HL-60/S4 (cell line): ENCODE data around the gene NUP93.

Experiments used
- in situ Hi-C: fragments of 300-500 bp; cut with MboI; formaldehyde crosslinking; loops from 2 replicates; pipeline ENCODE4 v1.14.3; 2022; ENCODE audit warnings: low sequenced_read_pairs

NUP93 gene

DNA sequence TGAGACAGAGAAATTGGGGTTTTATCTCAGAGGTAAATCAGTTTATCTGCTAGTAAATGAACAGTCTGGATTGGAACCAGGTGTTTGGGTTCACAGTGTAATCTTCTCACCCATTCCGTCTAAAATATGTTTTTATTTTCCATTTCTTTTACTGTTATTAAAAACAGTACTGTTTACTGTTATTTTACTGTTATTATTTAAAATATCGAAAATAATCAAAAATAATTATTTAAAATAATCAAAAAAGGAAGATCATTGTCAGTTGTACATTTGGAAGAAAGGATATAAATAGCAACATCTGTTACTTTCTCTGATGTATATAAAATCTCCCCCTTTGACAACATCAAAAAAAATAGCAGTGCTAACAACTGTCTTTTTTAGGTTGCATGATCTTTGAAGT lies 11.5 kb downstream of the NUP93 start:
- in situ Hi-C loops = no loop called here

DNA sequence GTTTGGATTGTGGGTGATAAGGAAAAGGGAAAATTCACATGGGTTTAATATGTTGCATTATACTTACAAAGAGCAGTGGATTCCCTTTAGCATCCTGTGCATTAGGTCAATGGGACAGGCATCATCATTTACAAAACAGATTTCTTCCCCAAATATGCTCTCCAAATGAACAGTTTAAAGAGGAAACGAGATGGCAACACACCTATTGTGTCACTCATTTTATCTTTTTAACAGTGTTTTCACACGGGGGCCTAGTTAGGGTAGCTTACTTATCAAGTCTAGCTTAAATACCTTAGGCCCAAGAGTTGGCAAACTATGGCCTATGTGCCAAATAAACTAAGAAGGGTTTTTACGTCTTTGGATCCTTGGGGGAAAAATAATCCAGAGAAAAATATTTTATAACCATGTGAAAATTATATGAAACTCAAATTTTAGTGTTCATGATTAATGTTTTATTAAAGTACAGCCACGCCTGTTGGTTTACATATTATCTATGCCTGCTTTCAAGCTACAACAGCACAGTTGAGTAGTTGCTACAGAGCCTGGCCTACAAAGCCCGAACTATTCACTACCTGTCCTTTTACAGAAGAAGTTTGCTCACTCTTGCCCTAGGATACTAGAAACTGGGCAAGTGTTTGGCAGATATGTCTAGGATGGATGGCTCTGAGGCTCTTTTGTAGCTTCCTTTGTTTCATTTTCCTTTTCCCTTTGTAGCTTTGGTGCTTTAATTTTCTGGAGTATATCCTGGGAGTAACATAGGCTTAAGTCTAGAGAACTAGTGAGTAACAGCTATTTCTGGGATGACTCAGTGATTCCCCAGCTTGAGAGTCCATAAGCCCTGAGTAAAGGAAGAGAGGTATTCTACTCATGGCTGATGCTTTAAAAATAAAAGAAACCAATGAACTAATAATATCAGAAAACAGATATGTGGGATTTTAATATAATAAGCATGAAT lies 12.4 kb downstream of the NUP93 start:
- in situ Hi-C loops = no loop called here

DNA sequence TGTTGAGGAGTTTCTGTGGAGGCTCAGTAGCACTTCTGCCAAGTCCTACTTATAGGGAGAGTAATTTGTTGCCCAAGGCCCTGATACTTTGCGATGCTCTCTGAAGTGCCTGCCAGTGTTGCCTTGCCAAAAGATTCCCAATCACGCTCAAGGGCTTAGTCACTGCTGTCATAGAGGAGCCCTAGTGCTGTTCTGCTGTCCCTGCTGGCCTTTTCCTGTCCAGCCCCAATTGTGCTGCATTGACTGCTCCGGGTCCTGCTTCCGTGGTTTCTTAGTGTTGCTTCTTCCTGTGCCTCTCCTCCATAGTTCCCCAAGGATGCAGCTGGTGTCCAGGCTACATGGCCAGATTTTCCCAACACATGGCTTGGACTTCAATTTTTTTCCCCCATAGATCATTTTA lies 13.9 kb downstream of the NUP93 start:
- in situ Hi-C loops = no loop called here

DNA sequence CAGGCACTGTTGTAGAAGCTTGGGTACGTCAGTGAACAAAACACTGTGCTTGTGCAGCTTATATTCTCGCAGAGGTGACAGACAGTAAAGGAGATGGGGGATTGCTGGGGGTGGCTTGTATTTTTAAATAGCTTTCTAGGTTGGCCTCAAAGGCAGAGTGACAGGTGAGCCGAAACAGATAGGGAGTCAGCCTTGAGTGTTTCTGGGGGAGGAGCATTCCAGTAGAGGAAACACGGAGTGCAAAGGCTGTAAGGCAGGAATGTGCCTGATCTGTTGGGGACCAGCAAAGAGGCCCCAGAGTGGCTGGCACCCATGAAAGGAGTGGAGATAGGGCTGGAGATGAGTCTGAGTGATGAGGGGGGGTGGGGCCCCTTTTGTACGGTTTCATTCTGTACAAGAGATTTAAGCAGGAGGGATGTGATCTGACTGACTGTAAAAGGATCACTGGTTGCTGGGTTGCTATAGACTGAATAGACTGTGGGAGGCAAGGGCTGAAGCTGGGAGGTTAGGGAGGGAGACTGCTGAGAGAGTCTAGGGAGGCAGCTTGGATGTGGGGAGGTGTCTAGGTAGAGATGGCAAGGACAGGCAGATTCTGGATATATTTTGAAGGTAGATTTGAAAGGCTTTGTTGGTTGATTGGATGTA lies 15.2 kb downstream of the NUP93 start:
- in situ Hi-C loops = no loop called here

DNA sequence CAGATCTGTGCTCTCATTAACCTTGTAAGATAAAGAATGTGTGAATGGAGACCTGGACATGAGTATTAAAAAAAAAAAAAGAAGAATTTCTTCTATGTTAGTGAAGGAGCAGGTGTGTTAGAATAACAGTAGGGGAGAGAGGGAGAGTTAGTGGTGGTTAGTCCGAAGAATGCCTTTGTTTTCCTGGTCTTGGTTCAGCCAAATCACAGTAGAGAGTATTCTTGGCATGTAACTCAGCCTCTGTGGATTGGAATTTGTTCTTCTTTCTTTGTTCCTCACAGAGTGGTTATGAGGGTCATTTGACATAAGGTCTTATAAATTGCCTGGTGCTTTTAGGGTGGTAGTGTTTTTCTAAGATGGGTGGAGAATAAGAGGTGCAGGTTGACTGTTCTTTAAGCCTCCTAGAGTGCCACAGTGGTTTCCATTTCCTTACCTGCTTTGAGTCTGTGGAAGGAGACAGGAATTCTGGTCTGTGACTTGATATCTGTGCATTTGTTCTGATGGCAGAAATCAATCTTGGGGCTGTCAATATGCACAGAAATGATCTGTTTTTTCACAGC lies 17.6 kb downstream of the NUP93 start:
- in situ Hi-C loops = no loop called here

DNA sequence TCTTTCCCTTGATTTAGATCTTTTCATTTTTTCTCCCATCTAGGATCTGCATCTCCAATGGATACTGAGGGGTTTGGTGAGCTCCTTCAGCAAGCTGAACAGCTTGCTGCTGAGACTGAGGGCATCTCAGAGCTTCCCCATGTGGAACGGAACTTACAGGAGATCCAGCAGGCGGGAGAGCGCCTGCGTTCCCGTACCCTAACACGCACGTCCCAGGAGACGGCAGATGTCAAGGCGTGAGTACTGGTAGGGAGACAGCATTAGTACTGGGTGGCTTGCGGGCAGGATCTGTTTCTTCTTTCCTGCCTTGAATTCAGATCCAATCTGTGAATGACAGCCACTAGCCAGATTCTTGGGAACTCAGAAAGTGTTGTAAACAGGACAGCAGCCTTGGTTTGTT lies 18.3 kb downstream of the NUP93 start:
- in situ Hi-C loops = no loop called here

DNA sequence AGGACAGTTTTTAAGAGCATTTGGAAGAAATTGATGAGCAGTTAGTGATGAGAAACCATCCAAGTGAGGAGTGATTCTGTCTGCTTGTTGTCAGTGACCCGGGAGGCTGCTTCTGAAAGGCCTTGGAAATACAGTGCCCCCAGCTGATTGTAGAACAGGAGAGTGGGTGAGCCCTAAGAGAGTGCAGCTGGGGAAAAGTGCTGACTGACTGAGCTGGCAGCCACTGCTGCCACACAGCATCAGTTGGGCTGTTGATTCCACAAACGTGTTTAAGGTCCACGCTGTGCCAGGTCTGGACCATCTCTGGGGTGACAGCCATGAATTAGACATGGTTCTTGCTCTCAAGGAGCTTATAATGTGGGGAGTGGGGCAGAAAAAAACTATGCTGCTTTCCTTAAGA lies 18.9 kb downstream of the NUP93 start:
- in situ Hi-C loops = no loop called here

DNA sequence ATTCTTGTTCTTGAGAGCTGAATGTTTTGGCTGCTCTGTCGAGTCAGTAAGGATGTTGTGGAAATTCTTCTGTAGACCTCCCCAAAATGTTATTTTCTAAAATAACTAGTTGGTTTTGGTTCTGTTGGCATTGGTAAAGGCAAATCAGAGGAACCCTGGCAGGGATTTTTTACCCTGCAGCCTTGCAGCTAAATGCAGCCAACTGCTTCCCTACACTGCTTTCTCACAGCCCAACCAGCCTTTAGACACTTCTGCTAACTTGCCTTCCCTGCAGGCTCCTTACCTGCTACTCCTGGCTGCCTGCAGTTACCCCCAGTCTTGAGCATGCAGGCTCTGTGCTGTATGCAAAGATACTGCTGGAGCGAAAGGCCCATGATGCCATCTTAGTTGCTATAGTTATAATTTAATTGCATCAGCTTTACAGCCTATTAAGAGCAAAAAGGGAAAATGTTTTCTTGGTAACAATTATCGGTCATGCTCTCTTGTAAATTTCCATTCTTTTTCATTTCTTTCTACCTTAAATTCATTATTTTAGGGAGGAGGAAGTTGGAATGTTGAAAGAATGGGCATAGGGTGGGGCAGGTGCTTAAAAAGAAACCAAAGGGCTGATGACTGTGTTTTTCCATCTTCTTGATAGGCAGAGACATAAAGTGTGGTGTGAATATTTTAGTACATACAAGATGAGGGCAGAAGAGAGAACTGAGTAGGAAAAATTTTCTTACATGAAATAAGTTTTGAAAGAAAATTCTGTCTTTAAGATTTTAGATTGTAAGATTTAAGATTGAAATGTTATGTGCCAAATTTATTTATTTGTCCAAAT lies 20.0 kb downstream of the NUP93 start:
- in situ Hi-C loops = no loop called here

DNA sequence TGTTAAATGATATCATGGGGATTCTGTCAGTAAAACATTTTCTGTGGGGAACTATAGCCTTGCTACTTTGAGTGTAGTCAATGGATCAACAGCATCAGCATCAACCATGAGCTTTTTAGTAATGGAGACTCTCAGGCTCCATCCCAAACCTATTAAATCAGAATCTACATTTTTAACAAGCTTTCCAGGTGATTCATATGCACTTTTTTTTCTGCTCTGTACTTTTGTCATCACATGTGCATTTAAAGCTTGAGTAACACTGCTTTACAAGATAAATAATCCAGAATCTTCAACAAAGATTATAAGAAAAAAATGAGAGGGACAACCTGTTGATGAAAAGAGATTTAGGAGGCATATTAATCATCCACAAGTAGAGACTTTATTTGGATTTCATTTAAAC lies 23.5 kb downstream of the NUP93 start:
- in situ Hi-C loops = no loop called here

DNA sequence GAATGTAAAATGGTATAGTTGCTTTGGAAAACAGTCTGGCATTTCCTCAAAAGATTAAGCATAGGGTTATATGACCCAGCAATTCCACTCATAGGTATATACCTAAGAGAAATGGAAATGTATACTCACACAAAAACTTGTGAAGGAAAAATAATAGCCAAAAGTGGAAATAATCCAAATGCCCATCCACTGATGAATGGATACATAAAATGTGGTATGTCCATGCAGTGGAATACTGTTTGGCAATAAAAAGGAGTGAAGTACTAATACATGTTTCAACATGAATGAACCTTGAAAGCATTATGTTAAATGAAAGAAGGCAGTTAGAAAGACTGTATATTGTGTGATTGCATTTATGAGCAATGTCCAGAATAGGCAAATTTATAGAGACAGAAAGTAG lies 25.1 kb downstream of the NUP93 start:
- in situ Hi-C loops = no loop called here

DNA sequence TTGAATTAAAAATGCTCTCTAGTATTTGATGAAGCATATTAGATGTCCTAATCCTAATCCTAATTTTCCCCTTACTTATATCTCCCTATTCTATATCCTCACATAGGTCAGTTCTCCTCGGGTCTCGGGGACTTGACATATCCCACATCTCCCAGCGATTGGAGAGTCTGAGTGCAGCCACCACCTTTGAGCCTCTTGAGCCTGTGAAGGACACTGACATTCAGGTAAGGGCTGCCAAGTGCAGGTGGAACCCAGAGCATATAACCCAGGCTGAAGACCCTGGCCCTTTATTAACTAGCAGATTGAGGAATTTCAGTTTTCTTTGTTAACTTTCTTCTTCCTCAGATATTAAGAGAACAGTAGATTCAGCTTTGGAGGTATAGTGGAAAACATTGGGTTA lies 28.5 kb downstream of the NUP93 start:
- in situ Hi-C loops = no loop called here

DNA sequence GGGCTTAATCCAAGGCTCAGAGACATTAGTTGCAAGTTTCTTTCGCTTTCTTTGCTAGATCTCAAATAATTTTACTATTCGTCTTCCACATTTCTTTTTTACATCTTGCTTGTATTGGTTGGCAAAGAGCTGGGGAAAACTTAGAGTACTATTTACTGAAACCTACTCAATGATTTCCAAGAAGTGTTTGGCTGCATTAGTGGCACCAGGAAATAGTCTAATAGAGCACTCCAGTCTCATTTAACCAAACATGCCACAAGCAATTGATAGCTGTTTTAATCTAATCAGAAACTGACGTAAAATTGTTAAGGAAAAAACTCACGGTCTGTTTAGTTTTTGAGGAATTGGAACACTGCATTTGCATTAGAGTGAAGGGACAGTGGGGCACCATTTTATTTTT lies 29.0 kb downstream of the NUP93 start:
- in situ Hi-C loops = no loop called here

DNA sequence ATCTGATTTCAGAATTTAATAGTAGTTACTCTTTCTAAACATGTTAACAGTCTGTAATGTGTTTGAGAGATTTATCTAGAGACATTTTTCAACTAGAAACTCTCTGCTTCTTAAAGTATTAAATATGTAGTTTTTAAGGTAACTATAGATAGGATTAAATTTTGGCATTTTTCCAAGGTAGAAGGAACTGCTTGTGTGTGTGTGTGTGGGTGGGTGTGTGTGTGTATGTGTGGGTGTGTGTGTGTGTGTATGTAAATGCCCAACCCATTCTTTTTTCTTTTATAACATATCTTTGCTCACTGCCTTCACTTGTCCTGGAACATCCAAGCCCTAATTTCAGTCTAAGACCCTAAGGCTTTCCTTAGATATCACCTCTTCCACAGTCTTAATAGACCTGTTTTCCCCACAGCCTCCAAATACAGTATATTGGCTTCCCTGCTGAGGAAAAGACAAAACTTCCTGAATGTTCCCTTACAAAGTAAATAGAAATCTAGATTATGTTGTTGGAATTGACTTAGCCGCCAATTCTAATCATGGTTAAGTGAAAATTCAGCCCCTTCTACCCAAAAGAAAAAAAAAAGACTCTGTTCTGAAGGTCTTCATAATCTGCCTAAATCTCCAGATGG lies 33.5 kb downstream of the NUP93 start:
- in situ Hi-C loops = no loop called here

DNA sequence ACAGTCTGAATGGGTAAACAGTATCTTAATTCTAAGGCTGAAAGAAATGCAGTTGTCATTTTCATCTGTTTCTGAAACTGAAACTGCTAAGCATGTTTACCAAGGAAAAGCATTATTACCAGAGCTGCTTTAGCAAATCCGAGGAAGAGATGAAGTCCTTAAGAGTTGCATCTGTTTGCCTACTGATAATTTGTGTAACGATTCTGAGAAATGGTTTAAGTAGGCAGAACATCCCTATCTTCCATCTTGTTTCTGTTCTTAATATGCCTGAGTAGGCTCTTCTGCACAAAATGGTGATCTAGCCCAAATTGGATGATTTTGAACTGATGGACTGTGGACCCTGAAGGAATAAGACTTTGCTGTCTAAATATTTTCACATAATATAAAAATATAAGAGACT lies 34.9 kb downstream of the NUP93 start:
- in situ Hi-C loops = no loop called here

DNA sequence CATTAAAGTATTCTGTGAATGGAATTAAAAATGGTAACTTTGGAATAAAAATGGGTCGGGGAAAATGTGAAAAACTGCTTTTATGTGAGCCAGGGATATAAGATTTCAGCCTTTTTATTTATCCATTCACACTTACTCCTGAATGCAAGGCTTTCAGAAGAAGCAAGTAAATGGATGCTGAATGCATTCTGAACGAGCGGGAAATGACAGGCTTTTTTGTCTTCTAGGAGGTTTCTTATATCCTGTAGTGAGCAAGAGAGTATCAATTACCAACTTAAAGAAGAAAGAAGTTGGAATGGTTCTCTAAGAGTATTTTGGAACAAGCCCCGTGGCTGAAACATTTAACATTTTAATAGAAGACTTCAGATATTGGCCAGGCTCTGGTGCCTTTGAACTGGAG lies 36.0 kb downstream of the NUP93 start:
- in situ Hi-C loops = no loop called here

DNA sequence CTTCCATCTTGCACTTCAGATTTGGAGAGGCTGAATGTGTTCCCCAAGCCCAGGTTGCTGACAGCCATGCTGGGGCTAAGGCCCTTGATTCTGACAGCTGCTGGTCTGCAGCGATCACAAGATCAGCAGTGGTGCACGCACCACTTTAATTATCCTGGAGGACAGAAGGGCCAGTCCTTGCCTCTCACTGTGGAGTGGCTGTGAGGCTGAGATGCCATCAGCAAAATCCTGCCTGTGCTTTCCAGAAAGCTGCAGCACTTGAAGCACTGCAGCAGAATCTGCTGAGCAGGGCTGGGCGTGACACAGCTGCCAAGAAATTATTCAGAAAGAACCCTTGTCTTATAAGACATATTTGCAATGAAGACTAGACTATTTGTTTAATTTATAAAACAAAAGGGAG lies 37.1 kb downstream of the NUP93 start:
- in situ Hi-C loops = no loop called here

DNA sequence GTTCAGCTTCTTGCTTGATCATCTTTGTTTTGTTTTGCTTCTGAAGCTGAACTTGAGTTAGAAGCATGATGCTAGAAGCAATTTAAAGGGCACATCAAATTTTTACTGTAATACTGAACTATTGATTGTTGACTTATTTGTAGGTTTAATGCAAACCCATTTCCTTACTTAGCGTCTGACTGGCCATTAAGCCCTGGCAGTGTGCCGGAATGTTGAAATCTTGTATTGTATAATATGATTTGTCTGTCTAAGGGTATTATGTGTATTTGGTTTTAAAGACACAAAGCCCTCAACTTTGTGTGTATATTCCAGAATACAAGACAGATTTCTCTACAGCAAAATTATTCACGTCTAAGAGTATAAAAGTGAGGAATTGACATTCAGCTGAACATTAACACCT lies 39.7 kb downstream of the NUP93 start:
- in situ Hi-C loops = no loop called here

DNA sequence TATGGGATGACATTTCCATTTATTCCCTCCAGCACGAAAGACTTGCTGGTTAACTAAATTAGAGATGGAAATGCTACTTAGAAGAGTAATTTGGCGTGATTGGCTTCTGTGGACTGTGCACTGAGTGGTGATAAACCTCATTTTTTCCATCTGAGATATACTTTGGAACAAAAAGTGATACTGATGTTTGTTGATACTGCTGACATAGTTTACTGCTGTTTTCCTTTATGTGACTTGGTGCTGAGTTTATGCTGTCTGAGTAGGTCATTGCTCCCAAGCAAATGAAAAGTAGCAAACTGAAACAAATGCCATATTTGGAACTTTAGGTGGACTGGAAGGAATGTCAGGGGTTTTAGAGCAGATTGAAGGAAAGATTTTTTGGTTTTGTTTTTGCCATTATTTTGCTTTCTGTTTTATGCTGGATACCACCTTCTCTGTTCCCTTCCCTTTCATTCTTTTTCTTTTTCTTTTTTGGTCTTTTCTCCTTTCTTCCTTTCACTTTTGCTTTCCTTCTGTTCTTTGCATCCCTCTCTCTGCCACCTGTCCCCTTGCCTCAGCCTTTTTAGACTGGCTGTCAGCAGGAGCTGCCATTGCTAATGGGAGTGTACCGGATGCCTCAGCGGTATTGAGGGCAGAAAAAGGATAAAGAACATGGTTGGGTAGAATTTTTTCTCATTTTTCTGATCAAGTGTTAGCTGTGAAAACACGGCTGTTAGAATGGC lies 41.8 kb downstream of the NUP93 start:
- in situ Hi-C loops = no loop called here

DNA sequence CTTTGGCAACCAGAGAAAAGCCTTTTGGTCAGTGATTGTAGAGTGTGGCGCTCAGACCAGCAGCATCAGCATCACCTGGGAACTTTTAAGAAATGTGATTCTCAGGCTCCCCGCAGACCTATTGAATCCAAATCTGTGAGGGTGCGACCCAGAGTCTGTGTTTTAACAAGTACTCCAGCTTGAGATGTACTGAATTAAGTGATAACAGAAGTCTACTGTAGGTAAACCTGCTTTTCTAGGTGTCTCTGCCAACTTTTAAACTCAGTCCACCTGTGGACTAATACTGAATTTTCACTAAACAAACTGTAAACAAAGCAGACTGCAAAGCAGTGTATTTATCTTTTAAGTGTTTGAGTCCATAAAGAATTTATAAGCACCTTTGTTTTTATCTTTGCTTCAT lies 43.6 kb downstream of the NUP93 start:
- in situ Hi-C loops = no loop called here

DNA sequence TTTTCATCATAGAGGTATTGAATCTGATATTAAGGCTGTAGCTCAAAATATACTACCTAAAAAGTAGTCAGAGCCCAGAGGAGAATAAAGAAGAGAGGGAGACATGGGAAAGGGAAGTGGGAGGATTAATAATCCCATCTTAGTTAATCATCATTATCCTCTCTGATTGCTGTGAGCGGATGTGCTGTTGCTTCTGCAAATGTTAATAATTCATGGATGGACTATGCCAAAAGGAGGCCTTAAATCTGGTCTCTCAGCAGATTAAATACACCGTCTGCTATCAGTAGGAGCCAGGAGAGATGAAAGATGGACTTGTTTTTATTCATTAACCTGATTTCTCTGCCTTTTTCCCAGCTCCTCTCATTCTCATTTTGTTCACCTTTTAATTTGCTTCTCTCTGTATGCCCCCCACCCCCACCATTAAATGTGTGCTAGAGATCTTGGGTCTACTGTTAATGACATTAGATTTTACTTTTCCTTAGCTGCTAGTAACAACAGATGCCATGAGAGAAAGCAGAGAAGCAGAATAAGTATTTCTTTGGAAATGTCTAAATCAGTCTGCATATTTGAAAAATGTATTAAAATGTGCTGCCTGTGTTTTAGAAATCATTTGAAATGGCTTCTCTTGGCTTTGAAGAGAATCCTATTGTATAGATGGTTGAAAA lies 44.2 kb downstream of the NUP93 start:
- in situ Hi-C loops = no loop called here
